K562 (cell line): ENCODE measurements around the gene ORAI2. TPM values are rescaled to one million over a fixed set of nuclear protein-coding genes. Genes with fewer than 3 reads are reported as not detected.

Experiments
- ATAC-seq: fragments of 200-7000 bp; cut with Tn5 transposase; 3 replicates; pipeline ENCODE4 v1.9.1; 2020; ENCODE audit warnings: moderate library complexity
- BruUV-seq: library from RNA; stranded (reverse); fragments of 400-500 nt; replicated peaks from 2 replicates; lab custom pipeline; 2021; lab: Mats Ljungman, UMichigan
- CTCF ChIA-PET: fragments of 300-600 bp; formaldehyde crosslinking; extraction: SDS; loops from one replicate; lab custom pipeline; 2021; ENCODE audit warnings: low intra/inter-chr PET ratio; lab: Yijun Ruan, JAX
- POLR2A ChIA-PET: fragments of 300-600, 350-650 bp; sonication (Branson Sonifier 250); formaldehyde crosslinking; extraction: SDS; loops from one replicate; lab custom pipeline; 2021; ENCODE audit warnings: antibody characterized with exemption, inconsistent platforms; lab: Yijun Ruan, JAX
- DNase-seq, 4 experiments: peaks; one replicate each; pipeline versions ENCODE4 v3.0.0 to v3.0.0-alpha.2; 2011 to 2018; ENCODE audit warnings: low spot score in 3 of 4, mixed read lengths in 3 of 4; ENCODE audit errors: extremely low read depth in 1 of 4
- FAIRE-seq: peaks from 2 replicates; lab custom pipeline; 2011; peaks lifted over from hg19 to GRCh38; lab: Jason Lieb, UNC
- H2AFZ ChIP-seq: 2 replicates; pipeline ENCODE4 v1.6.0; 2011; ENCODE audit warnings: low read depth, low read length, control low read depth, inconsistent platforms
- H3K27ac ChIP-seq: fragments of 200-600 bp; 3 replicates; pipeline ENCODE4 v1.8.0; 2011; ENCODE audit warnings: low read depth, mild to moderate bottlenecking, control low read depth, inconsistent platforms, low read length, moderate library complexity, mixed read lengths; ENCODE audit errors: extremely low read depth
- H3K27me3 ChIP-seq, 2 experiments: fragments of 300-600 bp in 1 of 2; 2 replicates in 1 of 2; 3 replicates in 1 of 2; pipeline versions ENCODE4 v1.6.0 to v1.8.0; 2011; ENCODE audit warnings: inconsistent platforms in 2 of 2, low read length in 2 of 2, mild to moderate bottlenecking in 1 of 2, mixed read lengths in 1 of 2, moderate library complexity in 1 of 2; ENCODE audit not compliant: control insufficient read depth in 2 of 2, insufficient read depth in 2 of 2
- H3K36me3 ChIP-seq: fragments of 300-600 bp; 3 replicates; pipeline ENCODE4 v1.8.0; 2011; ENCODE audit warnings: mild to moderate bottlenecking, low read length, inconsistent platforms; ENCODE audit not compliant: control insufficient read depth, insufficient read depth
- H3K4me1 ChIP-seq, 2 experiments: fragments of 200-600 bp in 1 of 2; replicated peaks in 1 of 2; 2 replicates in 1 of 2; 3 replicates in 1 of 2; pipeline versions ENCODE4 v1.5.1 to v1.8.0; 2011; ENCODE audit warnings: inconsistent platforms in 2 of 2, low read length in 2 of 2, mild to moderate bottlenecking in 1 of 2, mixed read lengths in 1 of 2, moderate library complexity in 1 of 2; ENCODE audit not compliant: control insufficient read depth in 2 of 2, insufficient read depth in 2 of 2
- H3K4me2 ChIP-seq: 2 replicates; pipeline ENCODE4 v1.6.1; 2011; ENCODE audit warnings: low read length, control low read depth, inconsistent platforms, mixed read lengths; ENCODE audit not compliant: insufficient read depth
- H3K4me3 ChIP-seq: fragments of 200-600 bp; sonication (generic), shearing (Covaris generic); 2 replicates; pipeline ENCODE4 v1.5.1; 2016; ENCODE audit warnings: control low read depth, inconsistent platforms
- H3K79me2 ChIP-seq: fragments of 200-600 bp; 3 replicates; pipeline ENCODE4 v1.8.0; 2011; ENCODE audit warnings: low read length, inconsistent platforms; ENCODE audit not compliant: control insufficient read depth, insufficient read depth
- H3K9ac ChIP-seq, 2 experiments: 2 replicates each; pipeline versions ENCODE4 v1.6.0 to v1.6.1; 2011; ENCODE audit warnings: low read depth in 2 of 2, low read length in 2 of 2, control low read depth in 1 of 2, inconsistent platforms in 1 of 2, mild to moderate bottlenecking in 1 of 2, mixed read lengths in 1 of 2; ENCODE audit not compliant: insufficient read depth in 1 of 2
- H3K9me1 ChIP-seq: one replicate; pipeline ENCODE4 v1.6.0; 2011; ENCODE audit warnings: inconsistent platforms, mild to moderate bottlenecking, low read length, moderate library complexity; ENCODE audit not compliant: control insufficient read depth, insufficient read depth
- H3K9me3 ChIP-seq: replicated peaks from 2 replicates; pipeline ENCODE4 v1.5.1; 2011; ENCODE audit warnings: low read depth, low read length, inconsistent platforms; ENCODE audit not compliant: control insufficient read depth, insufficient read depth
- H4K20me1 ChIP-seq: replicated peaks from 2 replicates; pipeline ENCODE4 v1.6.1; 2011; ENCODE audit warnings: low read length, inconsistent platforms, mixed read lengths; ENCODE audit not compliant: control insufficient read depth, insufficient read depth
- ARNT ChIP-seq, 2 experiments: fragments of 450-650 bp; IDR thresholded peaks; 2 replicates each; pipeline ENCODE4 v1.6.1; 2016; ENCODE audit warnings: mild to moderate bottlenecking in 1 of 2
- ATF7 ChIP-seq: fragments of 450-650 bp; IDR thresholded peaks from 2 replicates; pipeline ENCODE4 v1.7.1; 2014; ENCODE audit warnings: mild to moderate bottlenecking, moderate library complexity
- DPF2 ChIP-seq: fragments of 450-650 bp; IDR thresholded peaks from 2 replicates; pipeline ENCODE4 v1.6.1; 2016
- HMGXB4 ChIP-seq: sonication (generic); formaldehyde crosslinking; IDR thresholded peaks from 2 replicates; pipeline ENCODE4 v1.8.1; 2023; ENCODE audit warnings: mild to moderate bottlenecking, missing genetic modification reagents
- NFYB ChIP-seq: IDR thresholded peaks from 2 replicates; pipeline ENCODE4 v1.6.1; 2011; ENCODE audit warnings: mild to moderate bottlenecking, moderate library complexity; ENCODE audit not compliant: insufficient read length; ENCODE audit errors: extremely low read depth
- POLR2A ChIP-seq: fragments of 450-650 bp; conservative IDR thresholded peaks from 2 replicates; pipeline ENCODE4 v1.6.1; 2016
- POLR2G ChIP-seq: fragments of 200-400 bp; formaldehyde crosslinking; IDR thresholded peaks from 2 replicates; pipeline ENCODE4 v1.6.1; 2017; ENCODE audit warnings: low read depth, mild to moderate bottlenecking, antibody characterized with exemption, low read length, moderate library complexity
- PPARD ChIP-seq: fragments of 250-450 bp; sonication (Bioruptor Pico); IDR thresholded peaks from 2 replicates; pipeline ENCODE4 v1.8.0; 2022; ENCODE audit warnings: inconsistent platforms, mild to moderate bottlenecking, moderate library complexity
- RBFOX2 ChIP-seq: fragments of 200-400 bp; formaldehyde crosslinking; IDR thresholded peaks from 2 replicates; pipeline ENCODE4 v1.6.1; 2017; ENCODE audit warnings: low read depth, mild to moderate bottlenecking, low read length, moderate library complexity
- SMAD3 ChIP-seq: fragments of 450-650 bp; formaldehyde crosslinking; conservative IDR thresholded peaks from 2 replicates; pipeline ENCODE4 v1.4.0; 2020; ENCODE audit warnings: mild to moderate bottlenecking
- STAT5B ChIP-seq: fragments of 250-450 bp; sonication (Bioruptor Pico); IDR thresholded peaks from 2 replicates; pipeline ENCODE4 v1.8.0; 2021; ENCODE audit warnings: mild to moderate bottlenecking, inconsistent platforms
- ZC3H4 ChIP-seq: sonication (generic); formaldehyde crosslinking; IDR thresholded peaks from 2 replicates; pipeline ENCODE4 v1.9.0; 2021; ENCODE audit warnings: missing genetic modification reagents, borderline replicate concordance
- ZNF146 ChIP-seq: IDR thresholded peaks from one replicate; pipeline ENCODE4 v1.6.1; 2018; ENCODE audit warnings: missing compliant biosample characterization; ENCODE audit not compliant: unreplicated experiment
- WGBS: fragments of 100-300 bp; shearing (Covaris generic); methylation state at CpG from one replicate; pipeline ENCODE4 v1.1.6; 2016; ENCODE audit warnings: low coverage, mixed read lengths; ENCODE audit not compliant: insufficient coverage; ENCODE audit errors: missing lambda C conversion rate; 5-methylcytosine and 5-hydroxymethylcytosine counted together
- in situ Hi-C: fragments of 300-500 bp; cut with MboI; formaldehyde crosslinking; loops from 4 replicates; pipeline ENCODE4 v1.15.0; 2018; ENCODE audit warnings: inconsistent platforms, mixed read lengths
- intact Hi-C: fragments of 100-400 bp; cut with micrococcal nuclease; formaldehyde crosslinking; loops from 2 replicates; pipeline ENCODE4 v1.14.2; 2022
- polyA plus RNA-seq, 8 experiments: library from polyadenylated mRNA; depleted of rRNA in 4 of 8; stranded (reverse) in 5 of 8; unstranded in 3 of 8; fragments of >200 nt; fragmentation: Nextera tagmentation in 2 of 8; fragmentation: Illumina TruSeq in 1 of 8; extraction: Ambion mirVana in 2 of 8; extraction: Trizol in 1 of 8; gene quantifications; 2 replicates each; pipeline versions ENCODE4 v1.2.1 to v1.2.3, GENCODE V29; 2011 to 2014; ENCODE audit warnings: inconsistent platforms in 1 of 8, missing spikeins in 1 of 8
- total RNA-seq, 7 experiments: library from RNA; depleted of rRNA in 6 of 7; stranded (reverse); fragments of >200 nt in 6 of 7; fragmentation: Illumina TruSeq in 2 of 7; extraction: Trizol in 2 of 7; gene quantifications; 2 replicates each; pipeline versions ENCODE4 v1.2.1 to v1.2.3, GENCODE V29; 2011 to 2021; ENCODE audit warnings: low replicate concordance in 1 of 7
- TF ChIP-seq, protein P1 (sequence below): IDR thresholded peaks from 3 replicates; pipeline ENCODE4 v1.6.1; 2011; ENCODE audit warnings: borderline replicate concordance, mild to moderate bottlenecking, moderate library complexity; ENCODE audit not compliant: insufficient read length; ENCODE audit errors: extremely low read depth

Gene ORAI2
- total and polyA plus RNA-seq, 9 of the 15 experiments (the other 6 are each of a cell fraction or from before 2014, with no cell fraction given), result 1.1 to 27.7 (median 9.2) TPM

GRCh38 chr7:102473271-102473991, 40.1 kb downstream of the ORAI2 start:
- Histone ChIP-seq H3K9me1 (no peaks in the 10 kb centered on the region), H3K9ac (peak overlapping the region in 1 of 2 experiments; percentile 68; a peak in 2 of 4 replicates), H3K79me2 (no peaks in the 10 kb centered on the region; the same call in 2 of the 3 replicates), H3K4me2 (no peak overlapping the region), H3K4me3 (no peak overlapping the region), H3K9me3 (no peaks in the 10 kb centered on the region), H4K20me1 (peaks cover 3% of the 10 kb centered on the region; the same call in 1 of the 2 replicates), H3K4me1 (peaks cover 0 to 36% of the 10 kb centered on the region in 2 experiments; a peak in 3 of 5 replicates), H3K27ac (no peak overlapping the region), H2AFZ (no peak overlapping the region), H3K36me3 (peaks cover 51% of the 10 kb centered on the region; the same call in 2 of the 3 replicates), H3K27me3 (no peaks in the 10 kb centered on the region)
- no peak for FAIRE-seq
- in situ Hi-C loops, result loop anchor here (25.0 kb wide), 2 partner anchors 89 to 189 kb away; partner anchors contain the start of genes POLR2J2, POLR2J3, SPDYE2 and SPDYE2B
- TF ChIP-seq ZNF146 (CRISPR knock-in tag), result no peak
- TF ChIP-seq SMAD3 (CRISPR knock-in tag), result no peak
- TF ChIP-seq POLR2G, result peak; percentile 43; the same call in 1 of the 2 replicates
- TF ChIP-seq ATF7, result no peak
- TF ChIP-seq NFYB, result no peak
- TF ChIP-seq POLR2A, result peak; percentile 43
- TF ChIP-seq DPF2, result no peak
- no peak for TF ChIP-seq PPARD (CRISPR knock-in tag)
- no peak for TF ChIP-seq HMGXB4 (CRISPR knock-in tag)
- TF ChIP-seq, protein P1, sequence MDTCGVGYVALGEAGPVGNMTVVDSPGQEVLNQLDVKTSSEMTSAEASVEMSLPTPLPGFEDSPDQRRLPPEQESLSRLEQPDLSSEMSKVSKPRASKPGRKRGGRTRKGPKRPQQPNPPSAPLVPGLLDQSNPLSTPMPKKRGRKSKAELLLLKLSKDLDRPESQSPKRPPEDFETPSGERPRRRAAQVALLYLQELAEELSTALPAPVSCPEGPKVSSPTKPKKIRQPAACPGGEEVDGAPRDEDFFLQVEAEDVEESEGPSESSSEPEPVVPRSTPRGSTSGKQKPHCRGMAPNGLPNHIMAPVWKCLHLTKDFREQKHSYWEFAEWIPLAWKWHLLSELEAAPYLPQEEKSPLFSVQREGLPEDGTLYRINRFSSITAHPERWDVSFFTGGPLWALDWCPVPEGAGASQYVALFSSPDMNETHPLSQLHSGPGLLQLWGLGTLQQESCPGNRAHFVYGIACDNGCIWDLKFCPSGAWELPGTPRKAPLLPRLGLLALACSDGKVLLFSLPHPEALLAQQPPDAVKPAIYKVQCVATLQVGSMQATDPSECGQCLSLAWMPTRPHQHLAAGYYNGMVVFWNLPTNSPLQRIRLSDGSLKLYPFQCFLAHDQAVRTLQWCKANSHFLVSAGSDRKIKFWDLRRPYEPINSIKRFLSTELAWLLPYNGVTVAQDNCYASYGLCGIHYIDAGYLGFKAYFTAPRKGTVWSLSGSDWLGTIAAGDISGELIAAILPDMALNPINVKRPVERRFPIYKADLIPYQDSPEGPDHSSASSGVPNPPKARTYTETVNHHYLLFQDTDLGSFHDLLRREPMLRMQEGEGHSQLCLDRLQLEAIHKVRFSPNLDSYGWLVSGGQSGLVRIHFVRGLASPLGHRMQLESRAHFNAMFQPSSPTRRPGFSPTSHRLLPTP, result no peak
- no peak for TF ChIP-seq ZC3H4 (CRISPR knock-in tag)
- TF ChIP-seq ARNT (IDR thresholded peaks at IDR 0.05), result no peak
- peak; percentile 46; the same call in 1 of the 2 replicates for TF ChIP-seq RBFOX2
- no peak for TF ChIP-seq STAT5B (CRISPR knock-in tag)
- intact Hi-C loops, result no loop called here
- BruUV-seq, result TSS peak; percentile 16
- ATAC-seq, result no peak
- no peak for DNase-seq
- CTCF ChIA-PET, result no interaction called here
- POLR2A ChIA-PET, result interaction anchor here (0.6 to 1.6 kb wide), 2 partner anchors 9 to 174 kb away, joined by 3 to 4 read pairs; partner anchors contain the start of gene ALKBH4
- 84% methylated on average over 22 of the region's 23 CpGs for WGBS
